Tibial artery (tissue), 4 donors: Measurements from ENCODE around the gene CELF5.
"Not testable (repeated sequence)": the region's sequence is repeated elsewhere in the genome, so short reads cannot be mapped to it uniquely, and the experiment has no call there.

ENCODE experiments used
- DNase-seq, 2 donors: peaks; one replicate each; pipeline ENCODE4 v3.0.0-alpha.2; 2019
- H3K27ac ChIP-seq, 2 donors: fragments of 200-600 bp; sonication (generic) in 1 of 2; 1 replicate in 1 of 2; 2 replicates in 1 of 2; pipeline ENCODE4 v1.5.1; 2018 to 2019; ENCODE audit warnings: mild to moderate bottlenecking in 1 of 2
- H3K27me3 ChIP-seq, 2 donors: fragments of 200-600 bp; sonication (generic) in 1 of 2; one replicate each; pipeline versions ENCODE4 v1.5.1 to v1.6.0; 2016 to 2019
- H3K36me3 ChIP-seq, 3 donors: fragments of 200-600 bp; sonication (generic) in 2 of 3; one replicate each; pipeline ENCODE4 v1.5.1; 2016 to 2019; ENCODE audit warnings: mild to moderate bottlenecking in 2 of 3
- H3K4me1 ChIP-seq, 4 donors: fragments of 200-600 bp; sonication (generic) in 2 of 4; 1 replicate in 3 of 4; 2 replicates in 1 of 4; pipeline ENCODE4 v1.5.1; 2016 to 2019
- H3K4me3 ChIP-seq, 2 donors: fragments of 200-600 bp; sonication (generic) in 1 of 2; 1 replicate in 1 of 2; 2 replicates in 1 of 2; pipeline ENCODE4 v1.5.1; 2018 to 2019; ENCODE audit warnings: mild to moderate bottlenecking in 2 of 2
- H3K9me3 ChIP-seq, 3 donors: fragments of 200-600 bp; sonication (generic) in 1 of 3; one replicate each; pipeline ENCODE4 v1.5.1; 2016 to 2019
- intact Hi-C: fragments of 100-400 bp; cut with DNase I; formaldehyde crosslinking; loops from one replicate; pipeline ENCODE4 v1.15.0; 2023; ENCODE audit warnings: low total_unique reads
- TF ChIP-seq, protein P1 (sequence below), 2 experiments: fragments of 200-600 bp in 1 of 2; fragments of 450-650 bp in 1 of 2; IDR thresholded peaks; one replicate each; pipeline ENCODE4 v1.5.1; 2017 to 2019; ENCODE audit warnings: antibody characterized with exemption in 2 of 2, mild to moderate bottlenecking in 1 of 2, moderate library complexity in 1 of 2

Gene CELF5

GRCh38 chr19:3336680-3337523 lies 112.4 kb downstream of the CELF5 start:
- no peaks in the 10 kb centered on the region for H3K27me3 ChIP-seq
- H3K27ac ChIP-seq = peak overlapping the region; percentile 88 to 96
- H3K4me3 ChIP-seq = peak overlapping the region in 1 of 2 donors; percentile 16
- peak; percentile 90 to 99 for DNase-seq
- peaks cover 4 to 65% (median 51%) of the 10 kb centered on the region in 4 donors for H3K4me1 ChIP-seq
- no peaks in the 10 kb centered on the region for H3K9me3 ChIP-seq
- intact Hi-C loops = loop anchor here (2.0 kb wide), 1 partner anchor 32 kb away; no protein-coding TSS in a partner anchor
- TF ChIP-seq, protein P1, sequence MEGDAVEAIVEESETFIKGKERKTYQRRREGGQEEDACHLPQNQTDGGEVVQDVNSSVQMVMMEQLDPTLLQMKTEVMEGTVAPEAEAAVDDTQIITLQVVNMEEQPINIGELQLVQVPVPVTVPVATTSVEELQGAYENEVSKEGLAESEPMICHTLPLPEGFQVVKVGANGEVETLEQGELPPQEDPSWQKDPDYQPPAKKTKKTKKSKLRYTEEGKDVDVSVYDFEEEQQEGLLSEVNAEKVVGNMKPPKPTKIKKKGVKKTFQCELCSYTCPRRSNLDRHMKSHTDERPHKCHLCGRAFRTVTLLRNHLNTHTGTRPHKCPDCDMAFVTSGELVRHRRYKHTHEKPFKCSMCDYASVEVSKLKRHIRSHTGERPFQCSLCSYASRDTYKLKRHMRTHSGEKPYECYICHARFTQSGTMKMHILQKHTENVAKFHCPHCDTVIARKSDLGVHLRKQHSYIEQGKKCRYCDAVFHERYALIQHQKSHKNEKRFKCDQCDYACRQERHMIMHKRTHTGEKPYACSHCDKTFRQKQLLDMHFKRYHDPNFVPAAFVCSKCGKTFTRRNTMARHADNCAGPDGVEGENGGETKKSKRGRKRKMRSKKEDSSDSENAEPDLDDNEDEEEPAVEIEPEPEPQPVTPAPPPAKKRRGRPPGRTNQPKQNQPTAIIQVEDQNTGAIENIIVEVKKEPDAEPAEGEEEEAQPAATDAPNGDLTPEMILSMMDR (IDR thresholded peaks at IDR 0.05) = no peak
- no peaks in the 10 kb centered on the region for H3K36me3 ChIP-seq

- intact Hi-C loops = no loop called here
- H3K36me3 ChIP-seq = no peaks in the 10 kb centered on the region
- peak; percentile 56 to 93 for DNase-seq
- H3K4me1 ChIP-seq = peaks cover 12 to 73% (median 63%) of the 10 kb centered on the region in 4 donors
- no peak overlapping the region for H3K4me3 ChIP-seq
- peak overlapping the region; percentile 88 to 96 for H3K27ac ChIP-seq
- H3K27me3 ChIP-seq = no peaks in the 10 kb centered on the region
- TF ChIP-seq, protein P1 (IDR thresholded peaks at IDR 0.05) = no peak
- no peaks in the 10 kb centered on the region for H3K9me3 ChIP-seq
Observed at GRCh38 chr19:3338541-3339181, 114.2 kb downstream of the CELF5 start.

GRCh38 chr19:3340340-3340739 lies 115.9 kb downstream of the CELF5 start:
- H3K9me3 ChIP-seq = no peaks in the 10 kb centered on the region
- no peaks in the 10 kb centered on the region for H3K27me3 ChIP-seq
- H3K36me3 ChIP-seq = no peaks in the 10 kb centered on the region
- peak overlapping the region; percentile 2 to 96 for H3K27ac ChIP-seq
- intact Hi-C loops = no loop called here
- TF ChIP-seq, protein P1 (IDR thresholded peaks at IDR 0.05) = no peak
- H3K4me1 ChIP-seq = peaks cover 13 to 74% (median 66%) of the 10 kb centered on the region in 4 donors
- H3K4me3 ChIP-seq = no peak overlapping the region
- no peak for DNase-seq

DNA sequence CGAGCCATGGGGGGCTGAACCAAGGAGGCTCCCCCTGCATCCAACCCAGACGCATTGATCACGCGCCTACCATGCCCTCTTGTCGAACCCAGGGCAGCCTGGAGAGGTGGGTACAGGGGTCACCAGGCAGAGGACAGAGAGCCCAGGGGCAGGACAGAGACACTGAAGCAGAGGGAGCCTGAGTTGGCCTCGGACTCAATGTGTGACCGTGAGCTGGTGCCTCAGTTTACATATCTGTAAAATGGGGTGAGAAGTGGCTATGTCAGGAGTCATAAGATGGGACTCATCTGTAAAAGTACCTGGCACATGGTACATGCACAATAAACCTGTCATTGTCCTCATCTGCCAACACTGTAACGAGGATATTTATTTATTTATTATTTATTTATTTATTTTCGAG lies 117.8 kb downstream of the CELF5 start:
- Histone ChIP-seq H3K4me3 (no peak overlapping the region), H3K27ac (peak overlapping the region; percentile 75 to 87), H3K4me1 (peaks cover 13 to 76% (median 65%) of the 10 kb centered on the region in 4 donors), H3K27me3 (no peaks in the 10 kb centered on the region), H3K36me3 (no peaks in the 10 kb centered on the region), H3K9me3 (no peaks in the 10 kb centered on the region)
- TF ChIP-seq, protein P1 (IDR thresholded peaks at IDR 0.05) = no peak
- no peak for DNase-seq
- intact Hi-C loops = no loop called here

GRCh38 chr19:3342962-3343361 lies 118.5 kb downstream of the CELF5 start:
- peak overlapping the region in 1 of 2 donors; percentile 37 for H3K4me3 ChIP-seq
- H3K27me3 ChIP-seq, H3K36me3 ChIP-seq, H3K9me3 ChIP-seq, intact Hi-C loops, DNase-seq: not testable (repeated sequence)
- H3K4me1 ChIP-seq = peaks cover 13 to 73% (median 62%) of the 10 kb centered on the region in 4 donors
- H3K27ac ChIP-seq = peak overlapping the region; percentile 75 to 87
